Thyroid gland (tissue), 4 donors: ENCODE results near the gene SMIM41.

Source experiments
- POLR2A ChIP-seq, 2 donors: fragments of 450-650 bp; IDR thresholded peaks; one replicate each; pipeline ENCODE4 v1.6.1; 2017; ENCODE audit warnings: antibody characterized with exemption in 2 of 2, mild to moderate bottlenecking in 2 of 2, moderate library complexity in 1 of 2
- TF ChIP-seq, protein P1 (sequence below), 6 experiments: fragments of 200-600 bp in 3 of 6; fragments of 450-650 bp in 3 of 6; sonication (generic) in 3 of 6; IDR thresholded peaks; one replicate each; pipeline ENCODE4 v1.5.1; 2016 to 2019; ENCODE audit warnings: antibody characterized with exemption in 6 of 6, mild to moderate bottlenecking in 2 of 6, inconsistent platforms in 1 of 6, moderate library complexity in 1 of 6

- TF ChIP-seq, protein P1, sequence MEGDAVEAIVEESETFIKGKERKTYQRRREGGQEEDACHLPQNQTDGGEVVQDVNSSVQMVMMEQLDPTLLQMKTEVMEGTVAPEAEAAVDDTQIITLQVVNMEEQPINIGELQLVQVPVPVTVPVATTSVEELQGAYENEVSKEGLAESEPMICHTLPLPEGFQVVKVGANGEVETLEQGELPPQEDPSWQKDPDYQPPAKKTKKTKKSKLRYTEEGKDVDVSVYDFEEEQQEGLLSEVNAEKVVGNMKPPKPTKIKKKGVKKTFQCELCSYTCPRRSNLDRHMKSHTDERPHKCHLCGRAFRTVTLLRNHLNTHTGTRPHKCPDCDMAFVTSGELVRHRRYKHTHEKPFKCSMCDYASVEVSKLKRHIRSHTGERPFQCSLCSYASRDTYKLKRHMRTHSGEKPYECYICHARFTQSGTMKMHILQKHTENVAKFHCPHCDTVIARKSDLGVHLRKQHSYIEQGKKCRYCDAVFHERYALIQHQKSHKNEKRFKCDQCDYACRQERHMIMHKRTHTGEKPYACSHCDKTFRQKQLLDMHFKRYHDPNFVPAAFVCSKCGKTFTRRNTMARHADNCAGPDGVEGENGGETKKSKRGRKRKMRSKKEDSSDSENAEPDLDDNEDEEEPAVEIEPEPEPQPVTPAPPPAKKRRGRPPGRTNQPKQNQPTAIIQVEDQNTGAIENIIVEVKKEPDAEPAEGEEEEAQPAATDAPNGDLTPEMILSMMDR (IDR thresholded peaks at IDR 0.05): no peak
- TF ChIP-seq POLR2A (IDR thresholded peaks at IDR 0.05): no peak
These were observed 19.7 kb upstream of the SMIM41 start for GRCh38 chr12:52059582-52060497.
